WTC11 (cell line): Measurements from ENCODE around the gene TPM4. TPM values are rescaled to one million over a fixed set of nuclear protein-coding genes. Genes with fewer than 3 reads are reported as not detected.

Experiments
- ATAC-seq: fragments of 200-7000 bp; cut with Tn5 transposase; 2 replicates; pipeline ENCODE4 v1.10.0; 2021; ENCODE audit warnings: mild to moderate bottlenecking, moderate library complexity
- CTCF ChIA-PET: fragments of 300-600 bp; sonication (Branson Sonifier 250); formaldehyde crosslinking; loops from one replicate; lab custom pipeline; 2021; ENCODE audit warnings: antibody characterized with exemption; lab: Charles Lee
- POLR2A ChIA-PET: fragments of 350-600 bp; sonication (Branson Sonifier 250); formaldehyde crosslinking; loops from one replicate; lab custom pipeline; 2021; ENCODE audit warnings: antibody characterized with exemption; lab: Charles Lee
- DNase-seq: peaks from one replicate; pipeline ENCODE4 v3.0.0; 2021; ENCODE audit warnings: low spot score
- H3K27ac Mint-ChIP-seq: 2 replicates; pipeline ENCODE4 v1.8.0; 2021; ENCODE audit warnings: mixed read lengths
- H3K27me3 Mint-ChIP-seq: 2 replicates; pipeline ENCODE4 v1.8.0; 2021; ENCODE audit warnings: low read depth, mild to moderate bottlenecking, moderate library complexity, mixed read lengths
- H3K36me3 Mint-ChIP-seq: 2 replicates; pipeline ENCODE4 v1.8.0; 2021; ENCODE audit warnings: mixed read lengths
- H3K4me1 Mint-ChIP-seq: 2 replicates; pipeline ENCODE4 v1.8.0; 2022; ENCODE audit warnings: mixed read lengths
- H3K4me3 Mint-ChIP-seq: 2 replicates; pipeline ENCODE4 v1.8.0; 2021; ENCODE audit warnings: mild to moderate bottlenecking, moderate library complexity, mixed read lengths
- H3K9me3 Mint-ChIP-seq: 2 replicates; pipeline ENCODE4 v1.8.0; 2021; ENCODE audit warnings: mixed read lengths
- OVOL2 ChIP-seq: fragments of 250-450 bp; sonication (Bioruptor Pico); IDR thresholded peaks from 2 replicates; pipeline ENCODE4 v1.9.0; 2021; ENCODE audit warnings: mild to moderate bottlenecking, borderline replicate concordance
- TCF7 ChIP-seq: sonication (generic); formaldehyde crosslinking; IDR thresholded peaks from 2 replicates; pipeline ENCODE4 v1.8.0; 2022; ENCODE audit warnings: mild to moderate bottlenecking, low read depth, missing genetic modification reagents, moderate library complexity
- ZBTB21 ChIP-seq: sonication (generic); formaldehyde crosslinking; IDR thresholded peaks from 2 replicates; pipeline ENCODE4 v1.8.1; 2023; ENCODE audit warnings: mild to moderate bottlenecking, missing genetic modification reagents, borderline replicate concordance
- ZNF232 ChIP-seq: sonication (generic); formaldehyde crosslinking; IDR thresholded peaks from 2 replicates; pipeline ENCODE4 v1.8.0; 2022; ENCODE audit warnings: mild to moderate bottlenecking, missing genetic modification reagents
- ZNF671 ChIP-seq: fragments of 250-450 bp; sonication (Bioruptor Pico); IDR thresholded peaks from 2 replicates; pipeline ENCODE4 v1.8.0; 2021; ENCODE audit warnings: mild to moderate bottlenecking
- total RNA-seq: library from RNA; stranded (reverse); gene quantifications from 3 replicates; pipeline ENCODE4 v1.2.3, GENCODE V29; 2021
- TF ChIP-seq, protein P1 (sequence below): sonication (generic); formaldehyde crosslinking; conservative IDR thresholded peaks from 2 replicates; pipeline ENCODE4 v1.8.1; 2023; ENCODE audit warnings: mild to moderate bottlenecking, low read depth, missing genetic modification reagents, moderate library complexity
- TF ChIP-seq, protein P2 (sequence below): sonication (generic); formaldehyde crosslinking; IDR thresholded peaks from 2 replicates; pipeline ENCODE4 v1.8.0; 2023; ENCODE audit warnings: missing genetic modification reagents, mild to moderate bottlenecking, borderline replicate concordance
- TF ChIP-seq, protein P3 (sequence below): sonication (generic); formaldehyde crosslinking; IDR thresholded peaks from 2 replicates; pipeline ENCODE4 v1.8.0; 2023; ENCODE audit warnings: missing genetic modification reagents
- TF ChIP-seq, protein P4 (sequence below): fragments of 250-450 bp; sonication (Bioruptor Pico); IDR thresholded peaks from 2 replicates; pipeline ENCODE4 v1.9.0; 2021; ENCODE audit warnings: mild to moderate bottlenecking
- TF ChIP-seq, protein P5 (sequence below): sonication (generic); formaldehyde crosslinking; IDR thresholded peaks from 2 replicates; pipeline ENCODE4 v1.8.1; 2022; ENCODE audit warnings: low read depth, missing genetic modification reagents, borderline replicate concordance
- TF ChIP-seq, protein P6 (sequence below): sonication (generic); formaldehyde crosslinking; IDR thresholded peaks from 2 replicates; pipeline ENCODE4 v1.8.1; 2022; ENCODE audit warnings: mild to moderate bottlenecking, missing genetic modification reagents, moderate library complexity, borderline replicate concordance
- TF ChIP-seq, protein P7 (sequence below): sonication (generic); formaldehyde crosslinking; IDR thresholded peaks from 2 replicates; pipeline ENCODE4 v1.8.0; 2023; ENCODE audit warnings: mild to moderate bottlenecking, missing genetic modification reagents

Gene TPM4
- total RNA-seq, 1 experiment from 2014 or later: 302 TPM

DNA sequence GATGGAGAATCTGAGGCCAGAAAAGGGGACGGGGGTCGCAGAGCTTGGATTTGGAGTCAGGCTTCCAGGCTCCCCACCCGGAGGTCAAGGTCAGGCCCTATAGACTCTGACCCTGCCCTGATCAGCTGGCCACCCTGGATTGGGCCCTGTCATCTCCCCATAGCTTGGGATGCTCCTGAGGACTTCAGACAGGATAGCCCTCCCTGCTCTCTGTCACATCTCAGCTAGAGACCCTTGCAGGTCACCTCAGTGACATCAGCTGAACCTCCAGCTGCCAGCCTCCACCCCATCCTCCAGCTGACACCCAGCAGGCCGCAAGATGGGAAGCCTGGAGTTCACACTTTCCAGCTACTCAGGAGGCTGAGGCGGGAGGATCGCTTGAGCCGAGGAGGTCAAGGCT lies 2.8 kb upstream of the TPM4 start (continued):
- TF ChIP-seq, protein P1, sequence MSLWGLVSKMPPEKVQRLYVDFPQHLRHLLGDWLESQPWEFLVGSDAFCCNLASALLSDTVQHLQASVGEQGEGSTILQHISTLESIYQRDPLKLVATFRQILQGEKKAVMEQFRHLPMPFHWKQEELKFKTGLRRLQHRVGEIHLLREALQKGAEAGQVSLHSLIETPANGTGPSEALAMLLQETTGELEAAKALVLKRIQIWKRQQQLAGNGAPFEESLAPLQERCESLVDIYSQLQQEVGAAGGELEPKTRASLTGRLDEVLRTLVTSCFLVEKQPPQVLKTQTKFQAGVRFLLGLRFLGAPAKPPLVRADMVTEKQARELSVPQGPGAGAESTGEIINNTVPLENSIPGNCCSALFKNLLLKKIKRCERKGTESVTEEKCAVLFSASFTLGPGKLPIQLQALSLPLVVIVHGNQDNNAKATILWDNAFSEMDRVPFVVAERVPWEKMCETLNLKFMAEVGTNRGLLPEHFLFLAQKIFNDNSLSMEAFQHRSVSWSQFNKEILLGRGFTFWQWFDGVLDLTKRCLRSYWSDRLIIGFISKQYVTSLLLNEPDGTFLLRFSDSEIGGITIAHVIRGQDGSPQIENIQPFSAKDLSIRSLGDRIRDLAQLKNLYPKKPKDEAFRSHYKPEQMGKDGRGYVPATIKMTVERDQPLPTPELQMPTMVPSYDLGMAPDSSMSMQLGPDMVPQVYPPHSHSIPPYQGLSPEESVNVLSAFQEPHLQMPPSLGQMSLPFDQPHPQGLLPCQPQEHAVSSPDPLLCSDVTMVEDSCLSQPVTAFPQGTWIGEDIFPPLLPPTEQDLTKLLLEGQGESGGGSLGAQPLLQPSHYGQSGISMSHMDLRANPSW (CRISPR knock-in tag): no peak
- TF ChIP-seq ZBTB21 (CRISPR knock-in tag) (no peak), ZNF232 (no peak), TCF7 (CRISPR knock-in tag) (no peak)

DNA sequence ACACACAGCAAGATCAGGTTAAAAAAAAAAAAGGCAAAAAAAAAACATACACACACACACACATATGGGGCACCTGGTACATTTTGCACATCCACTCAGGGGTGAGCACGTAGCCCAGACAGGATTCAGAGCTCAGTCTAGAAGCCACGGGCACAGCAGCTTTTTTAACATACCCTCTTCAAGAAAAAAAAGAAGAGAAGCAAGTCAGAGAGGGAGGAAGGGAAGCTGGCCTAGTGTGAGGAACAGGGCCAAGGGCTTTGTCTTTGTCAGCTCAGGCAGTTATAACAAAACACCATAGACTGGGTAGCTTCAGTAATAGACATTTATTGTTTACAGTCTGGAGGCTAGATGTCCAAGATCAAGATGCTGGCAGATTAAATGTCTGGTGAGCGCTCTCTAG lies 2.3 kb upstream of the TPM4 start:
- no peak overlapping the region for H3K4me3 Mint-ChIP-seq
- ChIA-PET CTCF (interaction anchor here (0.6 to 8.9 kb wide), 7 partner anchors 12 to 1312 kb away, joined by 3 to 100 read pairs (median 5); partner anchors contain the start of gene FAM32A), POLR2A (interaction anchor here (0.8 to 0.9 kb wide), 2 partner anchors 11 to 13 kb away, joined by 3 read pairs; no protein-coding TSS in a partner anchor)
- DNase-seq (no peak), ATAC-seq (no peak)
- H3K36me3 Mint-ChIP-seq: peaks cover 5% of the 10 kb centered on the region; the same call in 1 of the 2 replicates
- H3K27ac Mint-ChIP-seq: peak overlapping the region; percentile 73
- no peaks in the 10 kb centered on the region for H3K9me3 Mint-ChIP-seq
- peaks cover 36% of the 10 kb centered on the region for H3K4me1 Mint-ChIP-seq
- H3K27me3 Mint-ChIP-seq: no peaks in the 10 kb centered on the region
- TF ChIP-seq, protein P2, sequence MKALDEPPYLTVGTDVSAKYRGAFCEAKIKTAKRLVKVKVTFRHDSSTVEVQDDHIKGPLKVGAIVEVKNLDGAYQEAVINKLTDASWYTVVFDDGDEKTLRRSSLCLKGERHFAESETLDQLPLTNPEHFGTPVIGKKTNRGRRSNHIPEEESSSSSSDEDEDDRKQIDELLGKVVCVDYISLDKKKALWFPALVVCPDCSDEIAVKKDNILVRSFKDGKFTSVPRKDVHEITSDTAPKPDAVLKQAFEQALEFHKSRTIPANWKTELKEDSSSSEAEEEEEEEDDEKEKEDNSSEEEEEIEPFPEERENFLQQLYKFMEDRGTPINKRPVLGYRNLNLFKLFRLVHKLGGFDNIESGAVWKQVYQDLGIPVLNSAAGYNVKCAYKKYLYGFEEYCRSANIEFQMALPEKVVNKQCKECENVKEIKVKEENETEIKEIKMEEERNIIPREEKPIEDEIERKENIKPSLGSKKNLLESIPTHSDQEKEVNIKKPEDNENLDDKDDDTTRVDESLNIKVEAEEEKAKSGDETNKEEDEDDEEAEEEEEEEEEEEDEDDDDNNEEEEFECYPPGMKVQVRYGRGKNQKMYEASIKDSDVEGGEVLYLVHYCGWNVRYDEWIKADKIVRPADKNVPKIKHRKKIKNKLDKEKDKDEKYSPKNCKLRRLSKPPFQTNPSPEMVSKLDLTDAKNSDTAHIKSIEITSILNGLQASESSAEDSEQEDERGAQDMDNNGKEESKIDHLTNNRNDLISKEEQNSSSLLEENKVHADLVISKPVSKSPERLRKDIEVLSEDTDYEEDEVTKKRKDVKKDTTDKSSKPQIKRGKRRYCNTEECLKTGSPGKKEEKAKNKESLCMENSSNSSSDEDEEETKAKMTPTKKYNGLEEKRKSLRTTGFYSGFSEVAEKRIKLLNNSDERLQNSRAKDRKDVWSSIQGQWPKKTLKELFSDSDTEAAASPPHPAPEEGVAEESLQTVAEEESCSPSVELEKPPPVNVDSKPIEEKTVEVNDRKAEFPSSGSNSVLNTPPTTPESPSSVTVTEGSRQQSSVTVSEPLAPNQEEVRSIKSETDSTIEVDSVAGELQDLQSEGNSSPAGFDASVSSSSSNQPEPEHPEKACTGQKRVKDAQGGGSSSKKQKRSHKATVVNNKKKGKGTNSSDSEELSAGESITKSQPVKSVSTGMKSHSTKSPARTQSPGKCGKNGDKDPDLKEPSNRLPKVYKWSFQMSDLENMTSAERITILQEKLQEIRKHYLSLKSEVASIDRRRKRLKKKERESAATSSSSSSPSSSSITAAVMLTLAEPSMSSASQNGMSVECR: no peak
- TF ChIP-seq, protein P3, sequence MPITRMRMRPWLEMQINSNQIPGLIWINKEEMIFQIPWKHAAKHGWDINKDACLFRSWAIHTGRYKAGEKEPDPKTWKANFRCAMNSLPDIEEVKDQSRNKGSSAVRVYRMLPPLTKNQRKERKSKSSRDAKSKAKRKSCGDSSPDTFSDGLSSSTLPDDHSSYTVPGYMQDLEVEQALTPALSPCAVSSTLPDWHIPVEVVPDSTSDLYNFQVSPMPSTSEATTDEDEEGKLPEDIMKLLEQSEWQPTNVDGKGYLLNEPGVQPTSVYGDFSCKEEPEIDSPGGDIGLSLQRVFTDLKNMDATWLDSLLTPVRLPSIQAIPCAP (CRISPR knock-in tag): no peak
- TF ChIP-seq, protein P4, sequence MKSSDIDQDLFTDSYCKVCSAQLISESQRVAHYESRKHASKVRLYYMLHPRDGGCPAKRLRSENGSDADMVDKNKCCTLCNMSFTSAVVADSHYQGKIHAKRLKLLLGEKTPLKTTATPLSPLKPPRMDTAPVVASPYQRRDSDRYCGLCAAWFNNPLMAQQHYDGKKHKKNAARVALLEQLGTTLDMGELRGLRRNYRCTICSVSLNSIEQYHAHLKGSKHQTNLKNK: no peak
- no peak for TF ChIP-seq OVOL2 (CRISPR knock-in tag)
- TF ChIP-seq, protein P5, sequence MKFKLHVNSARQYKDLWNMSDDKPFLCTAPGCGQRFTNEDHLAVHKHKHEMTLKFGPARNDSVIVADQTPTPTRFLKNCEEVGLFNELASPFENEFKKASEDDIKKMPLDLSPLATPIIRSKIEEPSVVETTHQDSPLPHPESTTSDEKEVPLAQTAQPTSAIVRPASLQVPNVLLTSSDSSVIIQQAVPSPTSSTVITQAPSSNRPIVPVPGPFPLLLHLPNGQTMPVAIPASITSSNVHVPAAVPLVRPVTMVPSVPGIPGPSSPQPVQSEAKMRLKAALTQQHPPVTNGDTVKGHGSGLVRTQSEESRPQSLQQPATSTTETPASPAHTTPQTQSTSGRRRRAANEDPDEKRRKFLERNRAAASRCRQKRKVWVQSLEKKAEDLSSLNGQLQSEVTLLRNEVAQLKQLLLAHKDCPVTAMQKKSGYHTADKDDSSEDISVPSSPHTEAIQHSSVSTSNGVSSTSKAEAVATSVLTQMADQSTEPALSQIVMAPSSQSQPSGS (CRISPR knock-in tag): no peak
- TF ChIP-seq ZNF671 (CRISPR knock-in tag): no peak
- TF ChIP-seq, protein P6, sequence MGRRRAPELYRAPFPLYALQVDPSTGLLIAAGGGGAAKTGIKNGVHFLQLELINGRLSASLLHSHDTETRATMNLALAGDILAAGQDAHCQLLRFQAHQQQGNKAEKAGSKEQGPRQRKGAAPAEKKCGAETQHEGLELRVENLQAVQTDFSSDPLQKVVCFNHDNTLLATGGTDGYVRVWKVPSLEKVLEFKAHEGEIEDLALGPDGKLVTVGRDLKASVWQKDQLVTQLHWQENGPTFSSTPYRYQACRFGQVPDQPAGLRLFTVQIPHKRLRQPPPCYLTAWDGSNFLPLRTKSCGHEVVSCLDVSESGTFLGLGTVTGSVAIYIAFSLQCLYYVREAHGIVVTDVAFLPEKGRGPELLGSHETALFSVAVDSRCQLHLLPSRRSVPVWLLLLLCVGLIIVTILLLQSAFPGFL (CRISPR knock-in tag): no peak
- TF ChIP-seq, protein P7, sequence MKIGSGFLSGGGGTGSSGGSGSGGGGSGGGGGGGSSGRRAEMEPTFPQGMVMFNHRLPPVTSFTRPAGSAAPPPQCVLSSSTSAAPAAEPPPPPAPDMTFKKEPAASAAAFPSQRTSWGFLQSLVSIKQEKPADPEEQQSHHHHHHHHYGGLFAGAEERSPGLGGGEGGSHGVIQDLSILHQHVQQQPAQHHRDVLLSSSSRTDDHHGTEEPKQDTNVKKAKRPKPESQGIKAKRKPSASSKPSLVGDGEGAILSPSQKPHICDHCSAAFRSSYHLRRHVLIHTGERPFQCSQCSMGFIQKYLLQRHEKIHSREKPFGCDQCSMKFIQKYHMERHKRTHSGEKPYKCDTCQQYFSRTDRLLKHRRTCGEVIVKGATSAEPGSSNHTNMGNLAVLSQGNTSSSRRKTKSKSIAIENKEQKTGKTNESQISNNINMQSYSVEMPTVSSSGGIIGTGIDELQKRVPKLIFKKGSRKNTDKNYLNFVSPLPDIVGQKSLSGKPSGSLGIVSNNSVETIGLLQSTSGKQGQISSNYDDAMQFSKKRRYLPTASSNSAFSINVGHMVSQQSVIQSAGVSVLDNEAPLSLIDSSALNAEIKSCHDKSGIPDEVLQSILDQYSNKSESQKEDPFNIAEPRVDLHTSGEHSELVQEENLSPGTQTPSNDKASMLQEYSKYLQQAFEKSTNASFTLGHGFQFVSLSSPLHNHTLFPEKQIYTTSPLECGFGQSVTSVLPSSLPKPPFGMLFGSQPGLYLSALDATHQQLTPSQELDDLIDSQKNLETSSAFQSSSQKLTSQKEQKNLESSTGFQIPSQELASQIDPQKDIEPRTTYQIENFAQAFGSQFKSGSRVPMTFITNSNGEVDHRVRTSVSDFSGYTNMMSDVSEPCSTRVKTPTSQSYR (CRISPR knock-in tag): no peak
- TF ChIP-seq, all 79 proteins: peak for 0
